ENCODE data around the gene CCDC191.

DNA sequence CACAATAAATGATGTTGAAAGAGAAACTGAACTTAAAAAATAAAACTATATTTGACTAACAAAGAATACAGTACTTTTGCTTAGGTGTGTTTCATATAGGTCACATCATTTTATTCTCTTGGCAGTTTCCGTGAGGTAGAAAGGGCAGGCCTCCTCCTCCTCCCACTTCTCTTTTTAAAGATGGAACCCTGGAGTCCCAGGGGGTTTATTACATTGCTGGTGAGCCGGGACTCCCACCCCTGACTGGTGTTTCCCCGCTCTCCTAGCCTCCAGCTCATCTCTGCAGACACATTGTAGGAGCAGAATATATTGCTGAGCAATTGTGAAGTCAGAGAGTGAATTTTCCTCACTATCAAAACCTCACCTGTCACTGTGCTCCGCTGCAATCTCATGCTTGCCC lies 78.5 kb downstream of the CCDC191 start:
- TF ChIP-seq, protein P1, sequence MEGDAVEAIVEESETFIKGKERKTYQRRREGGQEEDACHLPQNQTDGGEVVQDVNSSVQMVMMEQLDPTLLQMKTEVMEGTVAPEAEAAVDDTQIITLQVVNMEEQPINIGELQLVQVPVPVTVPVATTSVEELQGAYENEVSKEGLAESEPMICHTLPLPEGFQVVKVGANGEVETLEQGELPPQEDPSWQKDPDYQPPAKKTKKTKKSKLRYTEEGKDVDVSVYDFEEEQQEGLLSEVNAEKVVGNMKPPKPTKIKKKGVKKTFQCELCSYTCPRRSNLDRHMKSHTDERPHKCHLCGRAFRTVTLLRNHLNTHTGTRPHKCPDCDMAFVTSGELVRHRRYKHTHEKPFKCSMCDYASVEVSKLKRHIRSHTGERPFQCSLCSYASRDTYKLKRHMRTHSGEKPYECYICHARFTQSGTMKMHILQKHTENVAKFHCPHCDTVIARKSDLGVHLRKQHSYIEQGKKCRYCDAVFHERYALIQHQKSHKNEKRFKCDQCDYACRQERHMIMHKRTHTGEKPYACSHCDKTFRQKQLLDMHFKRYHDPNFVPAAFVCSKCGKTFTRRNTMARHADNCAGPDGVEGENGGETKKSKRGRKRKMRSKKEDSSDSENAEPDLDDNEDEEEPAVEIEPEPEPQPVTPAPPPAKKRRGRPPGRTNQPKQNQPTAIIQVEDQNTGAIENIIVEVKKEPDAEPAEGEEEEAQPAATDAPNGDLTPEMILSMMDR (IDR thresholded peaks at IDR 0.05; ENCODE audit: insufficient read depth, low read length, poor library complexity, severe bottlenecking): no peak
- no peak for TF ChIP-seq EZH2phosphoT487 (conservative IDR thresholded peaks at IDR 0.05; ENCODE audit: low read length)
